Measurements from ENCODE around the gene MINDY4. TPM values are rescaled to one million over a fixed set of nuclear protein-coding genes. Genes with fewer than 3 reads are reported as not detected.

Gene MINDY4
- total and polyA plus RNA-seq, 2 donors (not counting 1 experiment from before 2014, with no cell fraction given) = 0.12 to 1.1 TPM

DNA sequence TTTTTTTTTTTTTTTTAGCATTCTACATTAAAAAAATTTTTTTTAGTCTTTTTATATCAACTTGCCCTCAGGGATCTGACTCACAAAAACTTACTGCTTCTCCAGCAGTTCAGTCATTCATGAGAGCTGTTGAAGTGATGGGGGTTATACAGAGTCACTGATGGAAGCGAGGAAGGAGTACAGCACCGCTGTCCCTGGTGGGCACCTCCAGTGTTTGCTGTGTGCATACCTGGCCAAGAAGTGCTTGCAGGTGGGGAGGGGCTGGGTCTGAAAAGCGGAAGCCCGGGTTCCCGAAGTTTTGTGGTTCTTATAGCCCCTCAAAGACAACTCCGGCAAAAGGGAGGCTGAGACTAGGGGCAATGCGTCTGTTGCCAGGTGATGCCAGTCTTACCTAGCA, 46.2 kb downstream of the MINDY4 start:
- Histone ChIP-seq H3K36me3 (replicated peaks in 1 of 2; ENCODE audit: control extremely low read depth in 1 of 2, control insufficient read depth in 1 of 2, extremely low read depth in 1 of 2, insufficient read depth in 2 of 2, low read length in 1 of 2) (no peaks in the 10 kb centered on the region), H3K4me2 (replicated peaks; ENCODE audit: low read depth, low read length, poor library complexity, severe bottlenecking) (no peak overlapping the region), H3K4me3 (ENCODE audit: control extremely low read depth in 1 of 5, extremely low read depth in 1 of 5, insufficient read depth in 1 of 5, low read depth in 2 of 5, low read length in 4 of 5) (no peak overlapping the region), H3K9me3 (ENCODE audit: control extremely low read depth in 1 of 3, control insufficient read depth in 2 of 3, insufficient read depth in 1 of 3, low read length in 2 of 3) (no peaks in the 10 kb centered on the region), H4K20me1 (ENCODE audit: control insufficient read depth, insufficient read depth, low read length, poor library complexity, severe bottlenecking) (no peaks in the 10 kb centered on the region), H2AFZ (ENCODE audit: insufficient read depth, low read depth, low read length, poor library complexity, severe bottlenecking) (no peak overlapping the region), H3K27me3 (replicated peaks in 1 of 4; ENCODE audit: control extremely low read depth in 1 of 4, control insufficient read depth in 3 of 4, insufficient read depth in 4 of 4, low read length in 3 of 4) (no peaks in the 10 kb centered on the region), H3K9ac (ENCODE audit: low read length) (no peak overlapping the region), H3K27ac (ENCODE audit: low read length in 2 of 2) (no peak overlapping the region), H3K79me2 (ENCODE audit: control insufficient read depth, insufficient read depth, low read length) (no peaks in the 10 kb centered on the region), H3K4me1 (ENCODE audit: control insufficient read depth in 2 of 2, insufficient read depth in 2 of 2, low read length in 2 of 2) (no peaks in the 10 kb centered on the region)
- Mint-ChIP-seq H3K27ac (no peak overlapping the region), H3K4me1 (no peaks in the 10 kb centered on the region), H3K4me3 (no peak overlapping the region), H3K27me3 (no peaks in the 10 kb centered on the region), H3K9me3 (ENCODE audit: insufficient read depth) (no peaks in the 10 kb centered on the region)
- TF ChIP-seq, protein P1, sequence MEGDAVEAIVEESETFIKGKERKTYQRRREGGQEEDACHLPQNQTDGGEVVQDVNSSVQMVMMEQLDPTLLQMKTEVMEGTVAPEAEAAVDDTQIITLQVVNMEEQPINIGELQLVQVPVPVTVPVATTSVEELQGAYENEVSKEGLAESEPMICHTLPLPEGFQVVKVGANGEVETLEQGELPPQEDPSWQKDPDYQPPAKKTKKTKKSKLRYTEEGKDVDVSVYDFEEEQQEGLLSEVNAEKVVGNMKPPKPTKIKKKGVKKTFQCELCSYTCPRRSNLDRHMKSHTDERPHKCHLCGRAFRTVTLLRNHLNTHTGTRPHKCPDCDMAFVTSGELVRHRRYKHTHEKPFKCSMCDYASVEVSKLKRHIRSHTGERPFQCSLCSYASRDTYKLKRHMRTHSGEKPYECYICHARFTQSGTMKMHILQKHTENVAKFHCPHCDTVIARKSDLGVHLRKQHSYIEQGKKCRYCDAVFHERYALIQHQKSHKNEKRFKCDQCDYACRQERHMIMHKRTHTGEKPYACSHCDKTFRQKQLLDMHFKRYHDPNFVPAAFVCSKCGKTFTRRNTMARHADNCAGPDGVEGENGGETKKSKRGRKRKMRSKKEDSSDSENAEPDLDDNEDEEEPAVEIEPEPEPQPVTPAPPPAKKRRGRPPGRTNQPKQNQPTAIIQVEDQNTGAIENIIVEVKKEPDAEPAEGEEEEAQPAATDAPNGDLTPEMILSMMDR (IDR thresholded peaks at IDR 0.05) = no peak
- TF ChIP-seq EZH2 (IDR thresholded peaks at IDR 0.05; ENCODE audit: borderline replicate concordance, insufficient read depth, low read depth, low read length, poor library complexity, severe bottlenecking) = no peak
- 96% methylated on average over 4 of the region's 7 CpGs for WGBS (ENCODE audit: insufficient coverage)
- DNase-seq (no peak), ATAC-seq (ENCODE audit: low read depth) (no peak)
- intact Hi-C loops (cut with micrococcal nuclease) = no loop called here
- POLR2A ChIA-PET = no interaction called here
- CTCF ChIA-PET = interaction anchor here (1.0 kb wide), 1 partner anchor 18 kb away, joined by 3 read pairs; no protein-coding TSS in a partner anchor

DNA sequence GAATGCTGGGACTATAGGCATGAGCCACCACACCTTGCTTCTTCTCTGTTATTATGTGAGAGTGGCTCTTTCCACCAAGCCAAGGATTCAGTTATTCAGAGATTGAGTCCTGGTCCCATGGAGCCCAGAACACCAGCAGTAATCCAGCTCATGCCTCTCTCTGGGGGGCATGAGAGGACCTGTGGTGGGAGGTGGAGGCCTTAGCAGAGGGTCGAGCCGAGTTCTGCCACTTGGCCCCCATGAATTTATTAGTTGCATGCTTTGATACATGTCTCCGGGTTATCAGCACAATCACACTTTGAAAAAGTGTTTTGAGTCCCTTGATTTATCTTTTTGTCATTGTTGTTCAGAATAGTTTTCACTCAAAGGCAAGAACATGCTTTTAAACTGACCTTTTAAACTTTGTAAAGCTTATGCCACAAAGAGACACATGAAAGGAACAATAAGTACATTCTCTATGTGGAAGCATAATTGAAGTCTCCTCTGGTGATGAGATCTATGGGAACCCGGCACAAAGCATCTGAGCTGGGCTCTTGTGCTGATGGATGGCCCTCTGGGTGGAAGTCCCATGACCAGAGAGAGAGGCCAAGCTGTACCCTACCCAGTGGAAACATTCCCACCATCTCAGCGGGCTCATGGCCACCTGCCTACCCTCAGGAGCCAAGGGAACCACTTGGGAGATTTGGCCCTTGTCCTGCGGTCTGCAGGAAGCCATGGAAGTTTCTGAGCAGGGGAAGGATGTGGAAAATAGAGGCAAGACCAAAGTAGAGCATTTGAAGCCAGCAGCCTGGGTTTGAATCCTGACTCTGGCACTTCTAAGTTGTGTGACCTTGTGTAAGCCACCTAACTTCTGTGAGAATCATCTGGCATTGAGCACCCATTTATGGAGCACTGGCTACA, 53.9 kb downstream of the MINDY4 start:
- Histone ChIP-seq H3K79me2 (ENCODE audit: control insufficient read depth, insufficient read depth, low read length) (no peaks in the 10 kb centered on the region), H3K36me3 (replicated peaks in 1 of 2; ENCODE audit: control extremely low read depth in 1 of 2, control insufficient read depth in 1 of 2, extremely low read depth in 1 of 2, insufficient read depth in 2 of 2, low read length in 1 of 2) (no peaks in the 10 kb centered on the region), H3K27ac (ENCODE audit: low read length in 2 of 2) (no peak overlapping the region), H2AFZ (ENCODE audit: insufficient read depth, low read depth, low read length, poor library complexity, severe bottlenecking) (no peak overlapping the region), H3K9ac (ENCODE audit: low read length) (no peak overlapping the region), H3K27me3 (replicated peaks in 1 of 4; ENCODE audit: control extremely low read depth in 1 of 4, control insufficient read depth in 3 of 4, insufficient read depth in 4 of 4, low read length in 3 of 4) (no peaks in the 10 kb centered on the region), H3K4me3 (ENCODE audit: control extremely low read depth in 1 of 5, extremely low read depth in 1 of 5, insufficient read depth in 1 of 5, low read depth in 2 of 5, low read length in 4 of 5) (no peak overlapping the region), H4K20me1 (ENCODE audit: control insufficient read depth, insufficient read depth, low read length, poor library complexity, severe bottlenecking) (no peaks in the 10 kb centered on the region), H3K4me2 (replicated peaks; ENCODE audit: low read depth, low read length, poor library complexity, severe bottlenecking) (no peak overlapping the region), H3K9me3 (ENCODE audit: control extremely low read depth in 1 of 3, control insufficient read depth in 2 of 3, insufficient read depth in 1 of 3, low read length in 2 of 3) (peaks cover 0 to 3% (median 0%) of the 10 kb centered on the region in 3 donors), H3K4me1 (ENCODE audit: control insufficient read depth in 2 of 2, insufficient read depth in 2 of 2, low read length in 2 of 2) (no peaks in the 10 kb centered on the region)
- WGBS (ENCODE audit: insufficient coverage) = 100% methylated on average over 4 of the region's 6 CpGs
- intact Hi-C loops (cut with micrococcal nuclease) = no loop called here
- DNase-seq = no peak
- no peak for ATAC-seq (ENCODE audit: low read depth)
- Mint-ChIP-seq H3K4me1 (no peaks in the 10 kb centered on the region), H3K27ac (no peak overlapping the region), H3K4me3 (no peak overlapping the region), H3K27me3 (peaks cover 3% of the 10 kb centered on the region), H3K9me3 (ENCODE audit: insufficient read depth) (no peaks in the 10 kb centered on the region)
- CTCF ChIA-PET = no interaction called here
- no peak for TF ChIP-seq EZH2 (IDR thresholded peaks at IDR 0.05; ENCODE audit: borderline replicate concordance, insufficient read depth, low read depth, low read length, poor library complexity, severe bottlenecking)
- TF ChIP-seq, protein P1 (IDR thresholded peaks at IDR 0.05) = no peak
- POLR2A ChIA-PET = no interaction called here
